T-helper 22 cell (primary cell): ENCODE data around the gene ENOX2.

Experiments
- DNase-seq: peaks from one replicate; pipeline ENCODE4 v3.0.0-alpha.2; 2020; ENCODE audit warnings: low read depth

The ENOX2 gene

GRCh38 chrX:130696542-130696941 is 206.5 kb downstream of the ENOX2 start:
- DNase-seq, result no peak

GRCh38 chrX:130695931-130696330 is 207.1 kb downstream of the ENOX2 start:
- no peak for DNase-seq

DNA sequence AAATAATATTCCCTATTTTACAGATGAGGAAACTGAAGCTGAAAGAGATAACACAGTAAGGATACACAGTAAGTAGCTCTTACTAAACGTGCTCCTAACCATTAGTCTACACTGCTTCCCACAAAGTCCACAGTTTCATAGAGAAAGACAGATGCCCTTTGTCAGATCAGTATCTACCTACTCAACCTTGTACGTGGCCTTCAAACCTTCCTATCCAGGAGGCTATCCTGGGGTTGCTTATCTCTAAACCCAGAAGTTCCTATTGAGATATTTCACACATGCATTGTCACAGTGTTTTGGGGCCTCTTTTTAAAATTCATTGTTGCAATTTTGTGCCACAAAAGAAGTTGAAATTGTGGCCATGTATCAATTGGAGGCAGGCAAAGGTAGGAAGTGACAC is 208.0 kb downstream of the ENOX2 start:
- no peak for DNase-seq

- no peak for DNase-seq
These were observed 211.4 kb downstream of the ENOX2 start for GRCh38 chrX:130691576-130691975.

- no peak for DNase-seq
These were observed 214.6 kb downstream of the ENOX2 start for GRCh38 chrX:130688360-130688759.

GRCh38 chrX:130682990-130683389 is 220.0 kb downstream of the ENOX2 start:
- no peak for DNase-seq

- no peak for DNase-seq
These were observed 222.6 kb downstream of the ENOX2 start for GRCh38 chrX:130680164-130681035.

DNA sequence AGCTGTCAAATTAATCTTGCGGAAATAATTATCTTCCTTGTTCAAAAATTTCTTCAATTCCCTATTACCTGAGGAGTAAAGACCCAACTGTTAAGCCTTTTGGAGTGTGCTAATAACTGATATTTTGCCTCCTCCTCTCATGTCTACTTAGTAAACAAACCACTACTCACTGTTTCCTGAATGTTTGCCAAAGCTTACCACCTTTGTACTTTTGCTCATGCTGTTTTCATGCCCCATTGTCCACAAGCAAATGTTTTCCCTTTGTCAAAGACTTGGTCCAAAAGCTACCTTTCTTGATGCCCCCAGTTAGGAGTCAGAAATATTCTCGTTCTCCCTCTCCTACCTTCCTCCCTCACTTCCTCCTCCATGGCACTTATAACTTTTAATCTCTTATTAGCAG is 226.1 kb downstream of the ENOX2 start:
- no peak for DNase-seq

- no peak for DNase-seq
These were observed 230.8 kb downstream of the ENOX2 start for GRCh38 chrX:130672214-130672613.

DNA sequence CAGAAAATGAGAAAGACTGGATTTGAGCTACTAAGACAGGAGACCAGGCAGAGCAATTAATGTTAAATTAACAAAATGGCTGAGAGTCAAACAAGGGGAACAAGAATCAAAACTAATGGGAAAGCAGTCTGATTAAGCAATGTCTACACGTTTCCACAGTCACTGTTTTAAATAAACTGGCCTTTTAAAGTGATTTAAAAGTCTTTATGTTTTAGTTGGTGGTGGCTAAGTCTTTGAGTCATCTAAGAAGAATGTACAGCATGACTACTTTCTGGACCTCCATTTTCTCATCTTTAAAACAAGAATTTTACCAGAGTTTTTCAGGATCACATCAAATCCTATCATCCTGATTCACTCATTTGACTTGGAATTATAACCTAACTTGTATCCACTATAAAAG is 233.8 kb downstream of the ENOX2 start:
- no peak for DNase-seq

GRCh38 chrX:130665263-130665662 is 237.7 kb downstream of the ENOX2 start:
- DNase-seq, result no peak

- DNase-seq, result no peak
These were observed 244.7 kb downstream of the ENOX2 start for GRCh38 chrX:130658310-130658709.

GRCh38 chrX:130654409-130654950 is 248.5 kb downstream of the ENOX2 start:
- no peak for DNase-seq

- DNase-seq, result no peak
These were observed 250.0 kb downstream of the ENOX2 start for GRCh38 chrX:130652824-130653578.

- no peak for DNase-seq
These were observed 253.3 kb downstream of the ENOX2 start for GRCh38 chrX:130649738-130650137.

DNA sequence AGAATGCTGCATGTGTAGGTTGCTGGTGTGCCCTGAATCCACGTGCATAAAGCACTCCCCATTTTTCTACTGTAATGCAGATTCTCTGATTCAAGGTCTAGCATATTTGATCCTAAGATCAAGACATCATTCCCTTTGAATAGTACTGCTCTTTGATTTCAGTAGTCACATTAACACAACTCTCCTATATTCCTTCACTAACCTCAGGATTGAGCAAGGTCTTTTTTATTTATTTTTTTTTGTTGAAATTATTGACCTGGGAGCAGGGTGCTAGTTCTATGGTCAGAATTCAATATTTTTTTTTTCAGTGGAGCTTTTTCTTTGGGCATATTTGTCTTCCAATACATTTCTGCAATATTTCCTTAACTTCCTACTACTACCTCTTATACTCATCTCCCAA is 255.5 kb downstream of the ENOX2 start:
- no peak for DNase-seq

DNA sequence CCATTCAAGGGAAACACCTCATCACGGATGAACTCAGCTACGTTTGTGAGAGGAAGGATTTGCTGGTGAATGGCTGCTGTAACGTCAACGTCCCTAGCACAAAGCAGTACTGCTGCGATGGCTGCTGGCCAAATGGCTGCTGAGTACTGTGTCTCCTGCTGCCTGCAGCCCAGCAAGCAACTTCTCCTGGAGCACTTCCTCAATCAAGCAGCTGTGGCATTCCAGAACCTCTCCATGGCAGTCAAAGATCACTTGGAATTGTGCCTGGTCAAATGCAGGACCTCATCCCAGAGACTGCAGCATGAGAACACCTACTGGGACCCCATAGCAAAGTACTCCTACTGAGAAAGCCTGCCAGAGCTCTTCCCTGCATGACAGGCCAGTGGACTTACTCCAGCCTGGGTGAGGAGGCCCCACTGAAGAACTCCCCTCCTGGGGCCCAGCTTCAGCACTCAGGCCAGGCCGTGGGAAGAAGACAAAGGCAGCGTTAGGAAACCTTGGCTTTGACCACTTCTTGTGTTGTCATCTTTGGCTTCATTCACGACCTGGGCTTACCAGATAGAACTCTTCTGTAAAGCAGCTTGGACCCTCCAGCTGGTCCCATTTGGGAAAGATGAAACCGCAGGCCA is 256.9 kb downstream of the ENOX2 start:
- DNase-seq, result no peak

GRCh38 chrX:130637591-130637990 is 265.4 kb downstream of the ENOX2 start:
- DNase-seq, result no peak

- no peak for DNase-seq
These were observed 266.7 kb downstream of the ENOX2 start for GRCh38 chrX:130636277-130636676.

- no peak for DNase-seq
These were observed 272.0 kb downstream of the ENOX2 start for GRCh38 chrX:130631011-130631410.

DNA sequence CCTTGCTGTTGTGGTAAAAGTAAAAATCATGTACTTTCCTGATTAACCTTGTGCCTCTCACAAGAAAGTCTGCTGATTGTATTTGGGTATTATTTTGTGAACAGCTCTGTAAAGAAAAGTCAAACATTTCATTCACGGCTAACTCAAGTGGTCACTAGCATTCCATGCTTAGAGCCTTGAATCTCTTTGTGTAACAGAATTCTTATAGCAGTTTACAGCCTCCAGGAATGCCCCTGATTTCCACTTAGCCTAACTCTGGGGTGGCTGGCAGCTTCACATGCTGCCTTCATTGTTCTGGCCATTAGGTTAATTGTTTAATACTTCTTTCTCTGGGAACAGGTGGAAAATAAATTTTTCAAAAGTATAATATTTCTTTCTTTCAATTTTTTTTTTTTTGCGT is 274.5 kb downstream of the ENOX2 start:
- DNase-seq, result no peak

DNA sequence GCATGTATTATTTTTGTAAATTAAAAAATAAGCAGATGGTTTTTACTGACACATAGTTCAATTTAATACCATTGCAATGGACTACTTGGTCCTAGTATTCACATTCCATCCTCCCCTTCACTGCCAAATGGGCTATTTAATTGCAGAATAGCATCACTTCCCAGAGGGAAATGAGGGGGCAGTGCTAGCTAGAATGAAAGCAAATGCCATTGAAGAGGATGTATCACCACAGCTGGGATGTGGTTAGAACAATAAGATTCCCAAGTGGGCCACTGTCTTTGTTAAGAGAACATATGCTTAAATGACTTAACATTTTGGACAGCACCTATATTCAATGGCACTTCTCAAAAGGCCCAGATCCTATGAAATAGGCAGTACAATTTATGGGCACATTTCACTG is 276.5 kb downstream of the ENOX2 start:
- DNase-seq, result no peak

GRCh38 chrX:130625386-130625785 is 277.6 kb downstream of the ENOX2 start:
- DNase-seq, result no peak
